ENCODE results near the gene IDI2.

DNA sequence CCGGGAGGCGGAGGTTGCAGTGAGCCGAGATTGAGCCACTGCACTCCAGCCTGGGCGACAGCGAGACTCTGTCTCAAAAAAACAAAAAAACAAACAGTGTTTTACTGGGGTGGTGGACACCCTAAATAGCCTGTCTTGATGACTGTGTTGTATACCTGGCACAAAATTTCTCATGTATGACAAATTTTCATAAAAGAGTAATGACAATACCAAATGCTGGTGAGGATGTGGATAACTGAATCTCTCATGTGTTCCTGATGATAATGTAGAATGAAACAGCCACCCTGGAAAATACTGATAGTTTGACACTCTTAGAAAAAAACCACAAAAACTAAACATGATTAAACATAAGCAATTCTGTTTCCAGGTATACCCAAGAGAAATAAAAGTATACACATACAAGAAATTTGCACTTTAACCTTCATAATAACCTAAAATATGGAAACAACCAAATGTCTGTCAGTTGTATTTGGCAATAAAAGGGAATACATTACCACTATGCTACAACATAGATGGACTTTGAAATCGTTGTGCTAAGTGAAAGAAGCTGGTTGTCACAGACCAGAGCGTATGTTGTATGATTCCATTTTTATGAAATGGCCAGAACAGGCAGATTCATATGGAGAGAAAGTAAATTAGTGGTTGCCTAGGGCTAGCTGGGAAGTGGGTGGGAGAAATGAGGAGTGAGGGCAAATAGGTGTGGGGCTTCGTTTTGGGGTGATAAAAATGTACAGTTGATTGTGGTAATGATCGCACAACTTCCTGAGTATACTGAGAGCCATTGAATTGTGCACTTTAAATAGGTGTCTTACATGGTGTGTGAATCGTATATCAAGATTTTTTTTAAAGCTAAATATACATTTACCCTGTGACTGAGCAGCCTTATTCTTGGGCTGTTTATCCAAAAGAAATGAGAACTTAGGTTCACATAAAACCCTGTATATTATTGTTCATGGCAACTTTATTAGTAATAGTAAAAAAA, 43.0 kb upstream of the IDI2 start:
- no peak for TF ChIP-seq POLR2A (IDR thresholded peaks at IDR 0.05; ENCODE audit: low read depth)
- TF ChIP-seq, protein P1, sequence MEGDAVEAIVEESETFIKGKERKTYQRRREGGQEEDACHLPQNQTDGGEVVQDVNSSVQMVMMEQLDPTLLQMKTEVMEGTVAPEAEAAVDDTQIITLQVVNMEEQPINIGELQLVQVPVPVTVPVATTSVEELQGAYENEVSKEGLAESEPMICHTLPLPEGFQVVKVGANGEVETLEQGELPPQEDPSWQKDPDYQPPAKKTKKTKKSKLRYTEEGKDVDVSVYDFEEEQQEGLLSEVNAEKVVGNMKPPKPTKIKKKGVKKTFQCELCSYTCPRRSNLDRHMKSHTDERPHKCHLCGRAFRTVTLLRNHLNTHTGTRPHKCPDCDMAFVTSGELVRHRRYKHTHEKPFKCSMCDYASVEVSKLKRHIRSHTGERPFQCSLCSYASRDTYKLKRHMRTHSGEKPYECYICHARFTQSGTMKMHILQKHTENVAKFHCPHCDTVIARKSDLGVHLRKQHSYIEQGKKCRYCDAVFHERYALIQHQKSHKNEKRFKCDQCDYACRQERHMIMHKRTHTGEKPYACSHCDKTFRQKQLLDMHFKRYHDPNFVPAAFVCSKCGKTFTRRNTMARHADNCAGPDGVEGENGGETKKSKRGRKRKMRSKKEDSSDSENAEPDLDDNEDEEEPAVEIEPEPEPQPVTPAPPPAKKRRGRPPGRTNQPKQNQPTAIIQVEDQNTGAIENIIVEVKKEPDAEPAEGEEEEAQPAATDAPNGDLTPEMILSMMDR (IDR thresholded peaks at IDR 0.05): no peak
